DMS153 treated with DMSO at 0.1 percent for 48 hours (cell line): ENCODE results near the gene AGBL5.

Source experiments
- DNase-seq: peaks from one replicate; lab custom pipeline; 2025; ENCODE audit not compliant: unreplicated experiment; lab: John Stamatoyannopoulos, UW

Gene AGBL5

GRCh38 chr2:27050996-27051901, at the start of gene AGBL5:
TSS of gene AGBL5 (plus strand) at chr2:27051668. CDS start at chr2:27052959, 1,291 bp downstream.
- DNase-seq: peak; percentile 87

- no peak for DNase-seq
Measured at GRCh38 chr2:27001950-27002349, 49.5 kb upstream of the AGBL5 start.

GRCh38 chr2:27003007-27003406, 48.5 kb upstream of the AGBL5 start:
- DNase-seq: no peak

- no peak for DNase-seq
Measured at GRCh38 chr2:27003857-27004256, 47.6 kb upstream of the AGBL5 start.

- no peak for DNase-seq
Measured at GRCh38 chr2:27006602-27007415, 44.7 kb upstream of the AGBL5 start.

- DNase-seq: no peak
Measured at GRCh38 chr2:27007416-27008374, 43.8 kb upstream of the AGBL5 start.

- no peak for DNase-seq
Measured at GRCh38 chr2:27008678-27009077, 42.8 kb upstream of the AGBL5 start.

- no peak for DNase-seq
Measured at GRCh38 chr2:27009083-27009482, 42.4 kb upstream of the AGBL5 start.

- DNase-seq: no peak
Measured at GRCh38 chr2:27009716-27010115, 41.8 kb upstream of the AGBL5 start.

- no peak for DNase-seq
Measured at GRCh38 chr2:27010139-27010538, 41.3 kb upstream of the AGBL5 start.

GRCh38 chr2:27013738-27014137, 37.7 kb upstream of the AGBL5 start:
- no peak for DNase-seq

GRCh38 chr2:27014771-27015433, 36.6 kb upstream of the AGBL5 start:
- DNase-seq: no peak

- DNase-seq: peak; percentile 30
Measured at GRCh38 chr2:27016801-27017325, 34.6 kb upstream of the AGBL5 start.

- no peak for DNase-seq
Measured at GRCh38 chr2:27018142-27018541, 33.3 kb upstream of the AGBL5 start.

- DNase-seq: no peak
Measured at GRCh38 chr2:27019459-27019858, 32.0 kb upstream of the AGBL5 start.

GRCh38 chr2:27019931-27020855, 31.3 kb upstream of the AGBL5 start:
- DNase-seq: no peak

- no peak for DNase-seq
Measured at GRCh38 chr2:27021253-27022049, 30.0 kb upstream of the AGBL5 start.

- no peak for DNase-seq
Measured at GRCh38 chr2:27023740-27024139, 27.7 kb upstream of the AGBL5 start.
